Measurements from ENCODE around the gene ADIPOR2.

The ADIPOR2 gene

GRCh38 chr12:1737652-1738286, 46.9 kb downstream of the ADIPOR2 start:
- DNase-seq, result no peak

GRCh38 chr12:1738446-1738845, 47.6 kb downstream of the ADIPOR2 start:
- no peak for DNase-seq

DNA sequence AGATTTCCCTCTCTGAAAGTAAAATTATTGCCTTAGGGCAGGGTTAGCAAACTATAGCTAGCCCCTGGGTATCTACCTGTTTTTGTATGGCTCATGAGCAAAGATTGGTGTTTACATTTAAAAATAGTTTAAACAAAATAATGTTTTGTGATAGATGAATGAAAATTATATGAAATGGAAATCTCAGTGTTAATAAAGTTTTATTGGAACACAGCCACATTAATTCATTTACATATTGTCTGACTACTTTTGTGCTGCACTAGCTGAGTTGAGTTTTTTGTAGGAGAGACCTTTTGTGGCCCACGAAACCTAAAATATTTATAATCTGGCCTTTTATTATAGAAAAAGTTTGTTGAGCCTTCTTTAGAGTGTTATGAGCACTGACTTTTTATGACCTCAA, 48.5 kb downstream of the ADIPOR2 start:
- DNase-seq, result no peak

GRCh38 chr12:1740161-1740948, 49.5 kb downstream of the ADIPOR2 start:
- DNase-seq, result no peak

DNA sequence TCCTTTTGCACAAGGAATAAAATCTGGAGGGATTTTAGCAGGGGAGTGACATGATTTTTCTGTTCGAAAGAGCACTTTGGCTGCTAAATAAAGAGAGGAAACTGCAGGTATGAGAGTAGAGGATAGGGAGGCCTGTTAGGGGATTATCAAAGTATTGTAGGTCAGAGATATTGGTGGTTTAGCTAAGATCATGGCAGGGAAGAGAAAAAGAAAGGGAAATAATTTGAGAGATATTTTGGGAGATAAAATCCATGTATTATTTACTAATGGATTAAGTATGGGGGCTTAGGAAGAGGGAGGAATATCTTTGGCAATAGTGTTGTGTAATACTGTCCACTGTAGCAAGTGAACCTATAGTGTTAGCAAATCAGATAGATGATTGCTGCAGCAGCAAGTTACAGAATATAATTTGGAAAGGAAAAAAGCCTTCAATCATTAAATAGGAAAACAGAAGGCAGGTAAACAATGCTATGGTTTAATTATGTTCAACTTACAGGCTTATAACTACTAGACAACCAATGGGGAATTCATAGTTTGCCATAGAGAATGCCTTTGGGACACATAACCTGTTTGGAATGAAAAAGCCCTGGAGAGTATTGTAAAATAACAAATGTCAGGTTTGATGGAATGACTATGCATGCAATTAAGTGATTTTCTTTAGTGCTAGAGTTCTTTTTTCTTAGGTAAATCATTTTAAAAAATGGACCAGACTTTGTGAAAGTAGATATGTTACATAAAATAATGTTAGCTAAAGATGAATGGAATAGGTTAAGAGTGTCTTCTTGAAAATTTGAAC, 50.5 kb downstream of the ADIPOR2 start:
- DNase-seq, result no peak

DNA sequence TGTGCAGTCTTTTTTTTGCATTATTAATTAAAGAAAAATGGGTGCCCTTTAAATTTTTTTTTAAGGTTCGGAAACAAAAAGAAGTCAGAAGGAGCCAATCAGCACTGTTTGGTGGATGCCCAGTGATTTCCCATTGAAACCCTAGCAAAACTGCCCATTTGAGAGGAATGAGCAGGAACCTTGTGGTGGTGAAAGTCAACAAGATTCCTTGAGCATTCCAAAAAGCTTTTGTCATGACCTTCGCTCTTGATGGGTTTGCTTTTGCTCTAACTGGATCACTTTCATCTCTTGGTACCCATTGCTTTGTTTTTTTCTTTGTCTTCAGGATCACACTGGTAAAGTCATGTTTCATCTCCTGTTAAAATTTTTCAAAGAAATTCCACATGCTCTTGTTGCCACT, 54.1 kb downstream of the ADIPOR2 start:
- no peak for DNase-seq

GRCh38 chr12:1747609-1748008, 56.7 kb downstream of the ADIPOR2 start:
- DNase-seq, result no peak

DNA sequence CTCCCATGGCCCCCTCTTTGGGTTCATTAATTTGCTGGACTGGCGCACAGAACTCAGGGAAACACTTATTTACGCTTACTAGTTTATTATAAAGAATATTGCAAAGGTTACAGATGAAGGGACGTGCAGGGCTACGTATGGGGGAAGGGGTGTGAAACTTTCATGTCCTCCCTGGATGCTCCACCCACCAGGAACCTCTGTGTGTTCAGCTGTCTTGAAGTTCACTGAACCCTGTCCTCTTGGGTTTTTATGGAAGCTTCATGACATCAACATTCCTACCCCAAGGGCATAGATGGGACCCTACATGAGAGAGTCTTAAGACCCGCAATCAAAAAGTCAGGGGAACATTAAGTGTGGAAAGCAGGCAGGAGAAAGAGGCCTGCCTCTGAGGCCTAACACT, 58.1 kb downstream of the ADIPOR2 start:
- no peak for DNase-seq

DNA sequence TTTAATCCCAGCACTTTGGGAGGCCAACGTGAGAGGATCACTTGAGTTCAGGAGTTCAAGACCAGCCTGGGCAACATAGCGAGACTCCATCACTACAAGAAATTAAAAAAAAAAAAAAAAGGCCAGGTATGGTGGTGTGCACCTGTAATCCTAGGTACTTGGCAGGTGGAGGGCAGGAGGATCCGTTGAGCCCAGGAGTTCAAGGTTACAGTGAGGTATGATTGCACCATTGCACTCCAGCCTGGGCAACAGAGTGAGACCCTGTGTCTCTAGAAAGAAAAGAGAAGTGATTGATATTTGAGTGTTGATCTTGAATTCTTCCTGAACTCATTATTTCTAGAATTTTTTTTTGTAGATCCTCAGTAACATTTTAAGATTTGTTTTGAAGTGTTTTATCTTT, 59.4 kb downstream of the ADIPOR2 start:
- DNase-seq, result no peak

GRCh38 chr12:1758376-1758775, 67.5 kb downstream of the ADIPOR2 start:
- DNase-seq, result no peak

GRCh38 chr12:1758887-1759286, 68.0 kb downstream of the ADIPOR2 start:
- no peak for DNase-seq

DNA sequence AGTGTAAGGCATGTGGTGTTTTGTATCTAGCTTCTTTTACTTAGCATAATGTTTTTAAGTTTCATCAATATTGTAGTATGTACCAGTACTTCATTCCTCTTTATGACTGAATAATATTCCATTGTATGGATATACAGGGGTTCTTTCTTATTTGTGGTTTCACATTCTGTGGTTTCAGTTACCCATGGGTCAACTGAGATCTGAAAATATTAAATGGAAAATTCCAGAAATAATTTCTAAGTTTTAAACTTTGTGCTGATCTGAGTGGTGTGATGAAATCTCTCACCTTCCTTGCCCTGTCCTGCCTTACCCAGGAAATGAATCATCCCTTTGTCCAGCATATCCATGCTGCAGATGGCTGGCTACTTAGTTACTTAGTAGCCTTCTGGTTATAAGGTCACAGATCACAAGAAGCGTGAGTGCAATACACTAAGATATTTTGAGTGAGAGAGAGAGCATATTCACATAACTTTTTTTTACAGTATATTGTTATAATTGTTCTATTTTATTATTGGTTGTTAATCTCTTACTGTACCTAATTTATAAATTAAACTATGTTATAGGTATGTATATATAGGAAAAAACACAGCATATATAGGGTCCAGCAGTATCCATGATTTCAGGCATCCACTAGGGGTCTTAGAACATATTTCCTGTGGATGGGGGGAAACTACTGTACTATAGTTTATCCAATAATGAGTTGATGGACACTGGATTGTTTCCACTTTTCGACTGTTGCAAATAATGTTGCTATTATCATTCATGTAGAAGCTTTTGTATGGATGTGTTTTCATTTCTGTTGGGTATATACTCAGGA, 69.9 kb downstream of the ADIPOR2 start:
- DNase-seq, result no peak

- no peak for DNase-seq
Measured at GRCh38 chr12:1761857-1762256, 71.0 kb downstream of the ADIPOR2 start.

DNA sequence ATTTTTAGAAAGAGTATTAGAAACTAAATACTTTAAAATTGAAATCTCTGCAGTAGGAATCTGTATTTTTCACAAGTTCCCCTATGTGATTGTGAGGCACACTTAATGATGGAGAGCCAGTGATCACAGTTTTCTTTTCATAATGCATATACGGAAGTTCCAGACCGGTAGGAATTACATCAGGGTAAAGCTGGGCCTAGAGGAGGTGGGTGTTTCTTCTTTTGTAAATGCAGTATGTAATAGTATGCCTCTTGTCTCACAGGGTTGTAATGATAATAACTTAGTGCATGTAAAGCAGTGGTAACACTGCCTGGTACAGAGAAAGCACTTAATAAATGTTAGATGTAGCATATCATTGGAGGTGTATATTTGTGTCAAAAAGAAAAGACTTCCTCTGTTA, 72.3 kb downstream of the ADIPOR2 start:
- no peak for DNase-seq

- no peak for DNase-seq
Measured at GRCh38 chr12:1766110-1766509, 75.2 kb downstream of the ADIPOR2 start.

DNA sequence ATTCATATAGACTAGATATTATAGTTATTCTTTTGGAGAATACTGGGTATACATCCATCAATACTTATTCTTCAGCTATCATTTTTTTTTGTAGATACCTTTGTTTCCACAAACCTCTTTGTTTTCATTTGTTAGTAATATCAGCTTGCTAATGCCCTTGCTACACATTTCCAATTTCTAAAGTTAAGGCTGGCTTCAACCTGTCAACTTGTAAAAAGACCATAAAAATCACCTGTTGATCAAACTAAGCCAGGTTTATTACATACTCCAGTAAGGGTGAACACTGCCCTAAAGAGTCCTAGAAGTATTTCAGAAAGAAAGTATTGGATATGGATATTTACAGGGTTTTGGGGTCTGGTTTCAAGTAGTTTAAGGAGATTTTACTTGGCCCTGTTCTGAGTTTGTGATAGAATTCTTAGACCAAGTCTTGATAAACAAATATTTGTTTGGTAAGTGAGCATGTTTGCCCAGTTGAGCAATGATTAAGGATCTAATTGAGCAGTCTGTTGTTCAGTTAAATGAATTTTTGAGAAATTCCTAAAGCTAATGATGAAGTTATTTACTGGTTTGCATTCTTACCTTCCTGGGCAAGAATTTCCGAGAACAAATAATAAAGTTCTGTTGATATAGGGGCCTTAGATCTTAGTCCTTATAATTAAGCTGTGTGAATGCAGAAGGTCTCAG, 76.7 kb downstream of the ADIPOR2 start:
- DNase-seq, result no peak

GRCh38 chr12:1768615-1769014, 77.7 kb downstream of the ADIPOR2 start:
- DNase-seq, result no peak

DNA sequence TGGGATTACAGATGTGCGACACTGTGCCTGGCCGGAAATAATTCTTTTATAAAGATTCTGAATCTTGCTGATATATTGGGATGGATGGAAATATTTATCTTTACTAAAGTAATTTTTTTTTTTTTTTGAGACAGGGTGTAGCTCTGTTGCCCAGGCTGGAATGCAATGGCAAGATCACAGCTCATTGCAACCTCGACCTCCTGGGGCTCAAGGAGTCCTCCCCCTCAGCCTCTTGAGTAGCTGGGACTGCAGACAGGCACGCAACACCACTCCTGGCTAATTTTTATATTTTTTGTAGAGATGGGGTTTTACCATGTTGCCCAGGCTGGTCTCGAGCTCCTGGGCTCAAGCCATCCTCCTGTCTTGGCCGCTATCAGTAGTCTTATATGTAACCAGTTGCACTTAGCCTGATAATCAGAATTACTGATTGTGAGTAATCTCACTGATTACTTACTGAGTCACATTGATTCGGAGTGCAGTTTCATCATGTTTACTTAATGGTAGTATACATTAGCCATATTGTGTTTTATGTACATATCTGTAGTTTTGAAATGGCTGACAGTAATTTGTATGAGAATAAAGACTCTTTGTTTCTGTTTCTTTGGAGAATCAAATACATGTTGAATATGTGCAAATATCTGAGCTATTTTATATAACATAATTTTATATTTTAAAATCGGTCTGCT, 79.1 kb downstream of the ADIPOR2 start:
- no peak for DNase-seq

GRCh38 chr12:1773937-1774655, 83.2 kb downstream of the ADIPOR2 start:
- DNase-seq, result no peak

- DNase-seq, result no peak
Measured at GRCh38 chr12:1776170-1776921, 85.5 kb downstream of the ADIPOR2 start.
